Measurements from ENCODE around the gene EPHB6. TPM values are rescaled to one million over a fixed set of nuclear protein-coding genes. Genes with fewer than 3 reads are reported as not detected.

Gene EPHB6, protein sequence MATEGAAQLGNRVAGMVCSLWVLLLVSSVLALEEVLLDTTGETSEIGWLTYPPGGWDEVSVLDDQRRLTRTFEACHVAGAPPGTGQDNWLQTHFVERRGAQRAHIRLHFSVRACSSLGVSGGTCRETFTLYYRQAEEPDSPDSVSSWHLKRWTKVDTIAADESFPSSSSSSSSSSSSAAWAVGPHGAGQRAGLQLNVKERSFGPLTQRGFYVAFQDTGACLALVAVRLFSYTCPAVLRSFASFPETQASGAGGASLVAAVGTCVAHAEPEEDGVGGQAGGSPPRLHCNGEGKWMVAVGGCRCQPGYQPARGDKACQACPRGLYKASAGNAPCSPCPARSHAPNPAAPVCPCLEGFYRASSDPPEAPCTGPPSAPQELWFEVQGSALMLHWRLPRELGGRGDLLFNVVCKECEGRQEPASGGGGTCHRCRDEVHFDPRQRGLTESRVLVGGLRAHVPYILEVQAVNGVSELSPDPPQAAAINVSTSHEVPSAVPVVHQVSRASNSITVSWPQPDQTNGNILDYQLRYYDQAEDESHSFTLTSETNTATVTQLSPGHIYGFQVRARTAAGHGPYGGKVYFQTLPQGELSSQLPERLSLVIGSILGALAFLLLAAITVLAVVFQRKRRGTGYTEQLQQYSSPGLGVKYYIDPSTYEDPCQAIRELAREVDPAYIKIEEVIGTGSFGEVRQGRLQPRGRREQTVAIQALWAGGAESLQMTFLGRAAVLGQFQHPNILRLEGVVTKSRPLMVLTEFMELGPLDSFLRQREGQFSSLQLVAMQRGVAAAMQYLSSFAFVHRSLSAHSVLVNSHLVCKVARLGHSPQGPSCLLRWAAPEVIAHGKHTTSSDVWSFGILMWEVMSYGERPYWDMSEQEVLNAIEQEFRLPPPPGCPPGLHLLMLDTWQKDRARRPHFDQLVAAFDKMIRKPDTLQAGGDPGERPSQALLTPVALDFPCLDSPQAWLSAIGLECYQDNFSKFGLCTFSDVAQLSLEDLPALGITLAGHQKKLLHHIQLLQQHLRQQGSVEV
- total RNA-seq (2021) (39.2 and 72.9 TPM in 2 replicates), Bru-seq, nascent RNA (percentile 49 among the genes with signal in this experiment), BruChase-seq, experiment 1, labeled RNA remaining after a 2-hour chase (percentile 56 among the genes with signal in this experiment), BruChase-seq, experiment 2, labeled RNA remaining after a 6-hour chase (percentile 61 among the genes with signal in this experiment)
- long read RNA-seq, partial matches to known transcripts, result 15 of 59 reads
- long read RNA-seq, other reads (novel, unspliced or antisense), result 44 of 59 reads

DNA sequence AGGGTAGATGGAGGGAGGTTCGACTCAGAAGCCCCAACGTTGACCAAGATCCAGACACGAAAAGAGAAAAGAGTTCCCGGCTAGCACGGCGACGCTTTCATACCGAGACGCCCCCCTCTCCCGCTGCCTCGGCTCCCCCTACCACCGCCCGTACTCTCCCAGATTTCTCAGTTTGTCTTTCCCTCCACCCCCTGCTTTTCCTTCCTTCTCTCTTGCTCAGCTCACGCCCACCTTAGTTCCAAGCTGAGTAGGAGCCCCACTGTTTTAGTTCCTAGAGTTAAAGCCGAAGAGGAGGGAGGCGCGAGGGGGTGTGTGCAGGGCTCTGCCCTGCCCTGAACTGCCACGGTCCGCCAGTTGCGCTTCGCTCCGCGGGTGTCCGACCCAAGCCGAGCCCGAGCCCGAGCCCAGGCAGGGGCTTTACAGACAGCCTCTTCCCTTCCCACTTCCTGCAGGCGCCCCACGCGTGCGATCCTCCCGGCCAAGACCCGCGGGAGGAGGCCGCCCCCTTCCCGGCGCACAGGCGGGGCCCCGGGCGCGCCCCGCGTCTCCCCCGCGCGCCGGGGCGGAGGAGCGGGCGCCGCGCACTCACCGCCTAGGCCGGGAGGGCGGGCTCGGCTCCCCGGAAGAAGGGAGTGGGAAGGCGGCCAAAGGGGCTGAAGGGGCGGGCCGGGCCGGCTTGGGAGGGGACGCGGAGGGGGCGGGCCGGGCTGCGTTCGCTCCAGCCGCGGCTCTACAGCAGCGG is at the start of gene EPHB6:
EPHB6 (plus strand) TSS at position 705 of the 742 bp plus-strand sequence. CDS start 8,152 bp downstream, outside the sequence.
- no peaks in the 10 kb centered on the region for H3K9me3 ChIP-seq (ENCODE audit: insufficient read depth, low read depth)
- peaks cover 47% of the 10 kb centered on the region for H3K4me1 ChIP-seq (replicated peaks; ENCODE audit: insufficient read depth)
- peaks cover 32% of the 10 kb centered on the region for H3K79me2 ChIP-seq (ENCODE audit: low read depth)
- H4K20me1 ChIP-seq (ENCODE audit: insufficient read depth), result no peaks in the 10 kb centered on the region
- H3F3A ChIP-seq (ENCODE audit: insufficient read depth, low read depth), result peaks cover 9% of the 10 kb centered on the region
- H3K4me3 ChIP-seq, result peak within 1 kb of the TSS; percentile 95
- H3K27me3 ChIP-seq (ENCODE audit: insufficient read depth, low read depth), result no peaks in the 10 kb centered on the region
- no TSS peak for BruUV-seq (replicated peaks)
- peak within 1 kb of the TSS; percentile 82 for H2AFZ ChIP-seq
- DNase-seq, result peak; percentile 68 to 90
- peak within 1 kb of the TSS; percentile 81 for H3K4me2 ChIP-seq
- TF ChIP-seq, protein P1, sequence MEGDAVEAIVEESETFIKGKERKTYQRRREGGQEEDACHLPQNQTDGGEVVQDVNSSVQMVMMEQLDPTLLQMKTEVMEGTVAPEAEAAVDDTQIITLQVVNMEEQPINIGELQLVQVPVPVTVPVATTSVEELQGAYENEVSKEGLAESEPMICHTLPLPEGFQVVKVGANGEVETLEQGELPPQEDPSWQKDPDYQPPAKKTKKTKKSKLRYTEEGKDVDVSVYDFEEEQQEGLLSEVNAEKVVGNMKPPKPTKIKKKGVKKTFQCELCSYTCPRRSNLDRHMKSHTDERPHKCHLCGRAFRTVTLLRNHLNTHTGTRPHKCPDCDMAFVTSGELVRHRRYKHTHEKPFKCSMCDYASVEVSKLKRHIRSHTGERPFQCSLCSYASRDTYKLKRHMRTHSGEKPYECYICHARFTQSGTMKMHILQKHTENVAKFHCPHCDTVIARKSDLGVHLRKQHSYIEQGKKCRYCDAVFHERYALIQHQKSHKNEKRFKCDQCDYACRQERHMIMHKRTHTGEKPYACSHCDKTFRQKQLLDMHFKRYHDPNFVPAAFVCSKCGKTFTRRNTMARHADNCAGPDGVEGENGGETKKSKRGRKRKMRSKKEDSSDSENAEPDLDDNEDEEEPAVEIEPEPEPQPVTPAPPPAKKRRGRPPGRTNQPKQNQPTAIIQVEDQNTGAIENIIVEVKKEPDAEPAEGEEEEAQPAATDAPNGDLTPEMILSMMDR (conservative IDR thresholded peaks at IDR 0.05), result no peak
- TF ChIP-seq EZH2 (IDR thresholded peaks at IDR 0.05; ENCODE audit: low read depth), result no peak
- intact Hi-C loops (cut with micrococcal nuclease; ENCODE audit: unreplicated experiment), result loop anchor here (1.0 to 2.0 kb wide), 11 partner anchors 28 to 531 kb away; no protein-coding TSS in a partner anchor
- ChIA-PET CTCF (interaction anchor here (0.6 to 1.6 kb wide), 9 partner anchors 10 to 407 kb away, joined by 3 to 10 read pairs (median 3); no protein-coding TSS in a partner anchor), POLR2A (ENCODE audit: unreplicated experiment) (interaction anchor here (0.6 to 1.6 kb wide), 4 partner anchors 32 to 395 kb away, joined by 3 to 5 read pairs (median 4); no protein-coding TSS in a partner anchor)
- no peaks in the 10 kb centered on the region for H3K36me3 ChIP-seq (ENCODE audit: low read depth)
- H3K27ac ChIP-seq, result peak within 1 kb of the TSS; percentile 83
- H3K9me2 ChIP-seq (ENCODE audit: insufficient read depth), result no peaks in the 10 kb centered on the region

DNA sequence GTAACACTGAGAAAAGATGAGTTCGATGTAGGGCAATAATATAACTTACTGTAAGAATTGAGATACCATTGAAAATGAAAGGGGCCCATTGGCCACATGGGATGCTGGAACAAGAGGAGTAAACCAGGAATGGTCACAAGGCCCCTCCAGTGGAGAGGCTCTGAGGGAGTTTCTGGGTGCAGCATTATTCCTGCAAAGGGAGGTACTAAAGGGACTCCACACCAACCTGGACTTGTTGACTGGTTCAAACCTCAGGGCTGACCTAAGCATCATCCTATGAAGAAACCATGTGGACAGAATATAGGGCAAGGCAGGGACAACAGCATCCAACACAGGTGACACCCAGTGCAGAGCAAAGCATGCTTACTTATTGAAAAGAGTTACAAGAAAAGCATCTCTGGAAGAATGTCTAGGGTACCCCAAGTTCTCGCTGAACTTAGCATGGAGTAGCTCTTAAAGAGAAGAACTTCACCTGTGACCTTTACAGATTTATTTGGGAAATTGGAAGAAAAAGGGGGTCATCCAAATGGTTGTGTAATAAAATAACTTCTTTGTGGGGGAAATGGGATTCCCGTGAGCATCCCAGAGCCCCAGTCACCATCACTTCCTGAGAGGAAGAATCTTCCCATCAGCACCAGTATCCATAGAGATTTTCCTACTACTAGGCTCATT is 49.4 kb upstream of the EPHB6 start:
- Histone ChIP-seq H3K27me3 (ENCODE audit: insufficient read depth, low read depth) (no peaks in the 10 kb centered on the region), H3K4me1 (replicated peaks; ENCODE audit: insufficient read depth) (peaks cover 42% of the 10 kb centered on the region), H3K27ac (peak overlapping the region; percentile 96; the same call in 1 of the 2 replicates), H3F3A (ENCODE audit: insufficient read depth, low read depth) (peaks cover 41% of the 10 kb centered on the region), H3K4me3 (no peak overlapping the region), H3K9me3 (ENCODE audit: insufficient read depth, low read depth) (no peaks in the 10 kb centered on the region; the same call in 1 of the 2 replicates), H4K20me1 (ENCODE audit: insufficient read depth) (no peaks in the 10 kb centered on the region), H3K4me2 (no peak overlapping the region), H2AFZ (no peak overlapping the region), H3K36me3 (ENCODE audit: low read depth) (peaks cover 16% of the 10 kb centered on the region; the same call in 1 of the 2 replicates), H3K79me2 (ENCODE audit: low read depth) (peaks cover 5% of the 10 kb centered on the region), H3K9me2 (ENCODE audit: insufficient read depth) (no peaks in the 10 kb centered on the region)
- POLR2A ChIA-PET (ENCODE audit: unreplicated experiment), result no interaction called here
- intact Hi-C loops (cut with micrococcal nuclease; ENCODE audit: unreplicated experiment), result no loop called here
- no peak for DNase-seq
- BruUV-seq (replicated peaks), result no TSS peak
- CTCF ChIA-PET, result no interaction called here
- TF ChIP-seq, protein P1 (conservative IDR thresholded peaks at IDR 0.05), result no peak
- TF ChIP-seq EZH2 (IDR thresholded peaks at IDR 0.05; ENCODE audit: low read depth), result no peak

All from PC-9 (cell line).